Measurements from ENCODE around the gene TACR2. TPM values are rescaled to one million over a fixed set of nuclear protein-coding genes. Genes with fewer than 3 reads are reported as not detected.

The TACR2 gene
- total and polyA plus RNA-seq, 3 donors from 2014 or later, result 0.74 to 0.91 (median 0.87) TPM

GRCh38 chr10:69411476-69411875 lies 5.2 kb downstream of the TACR2 start:
- intact Hi-C loops (cut with DNase I; ENCODE audit: low total_unique reads), result no loop called here
- Histone ChIP-seq H3K9me3 (no peaks in the 10 kb centered on the region), H3K4me3 (no peak overlapping the region), H3K36me3 (ENCODE audit: low read depth, missing control alignments) (no peaks in the 10 kb centered on the region), H3K4me1 (peaks cover 12% of the 10 kb centered on the region), H3K27me3 (no peaks in the 10 kb centered on the region), H3K27ac (no peak overlapping the region)
- no peak for DNase-seq
- TF ChIP-seq, protein P1, sequence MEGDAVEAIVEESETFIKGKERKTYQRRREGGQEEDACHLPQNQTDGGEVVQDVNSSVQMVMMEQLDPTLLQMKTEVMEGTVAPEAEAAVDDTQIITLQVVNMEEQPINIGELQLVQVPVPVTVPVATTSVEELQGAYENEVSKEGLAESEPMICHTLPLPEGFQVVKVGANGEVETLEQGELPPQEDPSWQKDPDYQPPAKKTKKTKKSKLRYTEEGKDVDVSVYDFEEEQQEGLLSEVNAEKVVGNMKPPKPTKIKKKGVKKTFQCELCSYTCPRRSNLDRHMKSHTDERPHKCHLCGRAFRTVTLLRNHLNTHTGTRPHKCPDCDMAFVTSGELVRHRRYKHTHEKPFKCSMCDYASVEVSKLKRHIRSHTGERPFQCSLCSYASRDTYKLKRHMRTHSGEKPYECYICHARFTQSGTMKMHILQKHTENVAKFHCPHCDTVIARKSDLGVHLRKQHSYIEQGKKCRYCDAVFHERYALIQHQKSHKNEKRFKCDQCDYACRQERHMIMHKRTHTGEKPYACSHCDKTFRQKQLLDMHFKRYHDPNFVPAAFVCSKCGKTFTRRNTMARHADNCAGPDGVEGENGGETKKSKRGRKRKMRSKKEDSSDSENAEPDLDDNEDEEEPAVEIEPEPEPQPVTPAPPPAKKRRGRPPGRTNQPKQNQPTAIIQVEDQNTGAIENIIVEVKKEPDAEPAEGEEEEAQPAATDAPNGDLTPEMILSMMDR (IDR thresholded peaks at IDR 0.05), result no peak
- TF ChIP-seq POLR2A (IDR thresholded peaks at IDR 0.05), result no peak
- 78 to 85% methylated on average over 4 of the region's 4 CpGs for WGBS, 2 donors

- no peak for DNase-seq
- intact Hi-C loops (cut with DNase I; ENCODE audit: low total_unique reads), result no loop called here
Observed at GRCh38 chr10:69410487-69410886, 6.2 kb downstream of the TACR2 start.

GRCh38 chr10:69409968-69410367 lies 6.8 kb downstream of the TACR2 start:
- no peak overlapping the region for H3K27ac ChIP-seq
- peaks cover 12% of the 10 kb centered on the region for H3K4me1 ChIP-seq
- no peak for TF ChIP-seq POLR2A (IDR thresholded peaks at IDR 0.05)
- TF ChIP-seq, protein P1 (IDR thresholded peaks at IDR 0.05), result no peak
- DNase-seq, result no peak
- H3K36me3 ChIP-seq (ENCODE audit: low read depth, missing control alignments), result no peaks in the 10 kb centered on the region
- no peak overlapping the region for H3K4me3 ChIP-seq
- WGBS, 2 donors, result 62 to 64% methylated on average over 6 of the region's 6 CpGs
- H3K27me3 ChIP-seq, result no peaks in the 10 kb centered on the region
- no peaks in the 10 kb centered on the region for H3K9me3 ChIP-seq
- intact Hi-C loops (cut with DNase I; ENCODE audit: low total_unique reads), result no loop called here

More at GRCh38 chr10:69410487-69410886, 6.2 kb downstream of the TACR2 start:
- H3K27ac ChIP-seq, result no peak overlapping the region
- no peaks in the 10 kb centered on the region for H3K36me3 ChIP-seq (ENCODE audit: low read depth, missing control alignments)
- H3K4me1 ChIP-seq, result peaks cover 12% of the 10 kb centered on the region
- TF ChIP-seq POLR2A (IDR thresholded peaks at IDR 0.05), result no peak
- TF ChIP-seq, protein P1 (IDR thresholded peaks at IDR 0.05), result no peak
- no peak overlapping the region for H3K4me3 ChIP-seq
- H3K9me3 ChIP-seq, result no peaks in the 10 kb centered on the region
- H3K27me3 ChIP-seq, result no peaks in the 10 kb centered on the region
- WGBS, 2 donors, result 81 to 82% methylated on average over 10 of the region's 10 CpGs

DNA sequence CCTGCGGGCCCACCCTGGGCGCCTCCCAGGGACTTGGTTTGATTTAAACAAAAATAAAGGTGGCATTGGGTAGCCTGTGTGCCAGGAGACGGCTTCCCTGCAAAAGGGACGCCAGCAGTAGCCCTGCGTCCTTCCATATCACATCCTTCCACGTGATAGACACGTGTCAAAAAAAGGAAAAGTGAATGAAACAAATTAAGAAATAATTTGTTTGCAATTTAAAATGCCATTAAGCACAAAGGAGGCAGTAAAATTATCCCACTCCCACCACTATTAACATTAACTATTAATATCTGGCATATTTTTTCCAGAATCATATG lies 7.6 kb downstream of the TACR2 start:
- H3K9me3 ChIP-seq, result no peaks in the 10 kb centered on the region
- peak overlapping the region; percentile 73 to 97 for H3K27ac ChIP-seq
- peaks cover 12% of the 10 kb centered on the region for H3K4me1 ChIP-seq
- WGBS, 2 donors, result 2 to 6% methylated on average over 5 to 7 of the region's 7 CpGs
- peak overlapping the region; percentile 44 to 53 for H3K4me3 ChIP-seq
- no peak for DNase-seq
- intact Hi-C loops (cut with DNase I; ENCODE audit: low total_unique reads), result no loop called here
- TF ChIP-seq, protein P1 (IDR thresholded peaks at IDR 0.05), result no peak
- TF ChIP-seq POLR2A (IDR thresholded peaks at IDR 0.05), result no peak
- no peaks in the 10 kb centered on the region for H3K27me3 ChIP-seq
- H3K36me3 ChIP-seq (ENCODE audit: low read depth, missing control alignments), result no peaks in the 10 kb centered on the region

GRCh38 chr10:69408318-69409175 lies 8.2 kb downstream of the TACR2 start:
- WGBS, 2 donors, result 2 to 7% methylated on average over 13 to 39 of the region's 64 CpGs
- Histone ChIP-seq H3K4me3 (peak overlapping the region; percentile 44 to 53), H3K9me3 (no peaks in the 10 kb centered on the region), H3K4me1 (peaks cover 12% of the 10 kb centered on the region), H3K27ac (peak overlapping the region; percentile 73 to 97), H3K36me3 (ENCODE audit: low read depth, missing control alignments) (no peaks in the 10 kb centered on the region), H3K27me3 (no peaks in the 10 kb centered on the region)
- DNase-seq, result peak; percentile 95
- TF ChIP-seq POLR2A (IDR thresholded peaks at IDR 0.05), result no peak
- TF ChIP-seq, protein P1 (IDR thresholded peaks at IDR 0.05), result peak; percentile 40 to 87 (median 59)
- intact Hi-C loops (cut with DNase I; ENCODE audit: low total_unique reads), result no loop called here

Data from testis (tissue), 3 donors.